GM18502 (cell line): ENCODE measurements around the gene SLC22A13.
"Not testable (repeated sequence)": the region's sequence is repeated elsewhere in the genome, so short reads cannot be mapped to it uniquely, and the experiment has no call there.

Experiments
- ATAC-seq: cut with Tn5 transposase; IDR thresholded peaks from one replicate; pipeline ENCODE4 v1.9.1; 2021; ENCODE audit warnings: mild to moderate bottlenecking; ENCODE audit not compliant: unreplicated experiment, poor library complexity

Gene SLC22A13

DNA sequence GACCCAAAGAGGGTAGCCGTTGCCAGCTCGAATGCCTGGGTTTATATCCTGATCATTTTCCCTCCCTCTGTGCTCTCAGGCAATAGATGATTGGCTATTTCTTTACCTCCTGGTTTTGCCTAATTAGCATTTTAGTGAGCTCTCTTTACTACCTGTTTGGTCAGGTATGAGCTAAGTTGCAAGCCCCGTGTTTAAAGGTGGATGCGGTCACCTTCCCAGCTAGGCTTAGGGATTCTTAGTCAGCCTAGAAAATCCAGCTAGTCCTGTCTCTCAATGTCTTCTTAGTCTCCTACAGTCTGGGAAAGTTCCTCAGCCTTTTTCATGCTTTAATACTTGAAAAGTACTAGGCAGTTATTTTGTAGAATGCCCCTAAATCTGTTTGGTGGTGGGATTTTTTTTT lies 31.4 kb downstream of the SLC22A13 start:
- not testable (repeated sequence) for ATAC-seq

DNA sequence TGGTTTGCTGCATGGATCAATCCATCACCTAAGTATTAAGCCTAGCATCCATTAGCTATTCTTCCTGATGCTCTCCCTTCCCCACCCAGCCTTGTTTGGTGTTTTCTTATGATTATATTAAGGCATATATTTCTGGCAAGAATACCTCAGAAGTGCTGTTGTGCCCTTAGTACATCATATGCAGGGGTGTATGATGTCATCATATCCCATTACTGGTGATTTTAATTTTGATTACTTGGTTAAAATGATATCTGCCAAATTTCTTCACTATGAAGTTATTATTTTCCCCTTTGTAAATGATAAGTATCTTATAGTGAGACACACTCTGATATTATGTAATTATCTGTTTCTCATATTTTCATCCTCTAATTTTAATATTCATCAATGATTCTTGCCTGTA lies 31.9 kb downstream of the SLC22A13 start:
- no peak for ATAC-seq

DNA sequence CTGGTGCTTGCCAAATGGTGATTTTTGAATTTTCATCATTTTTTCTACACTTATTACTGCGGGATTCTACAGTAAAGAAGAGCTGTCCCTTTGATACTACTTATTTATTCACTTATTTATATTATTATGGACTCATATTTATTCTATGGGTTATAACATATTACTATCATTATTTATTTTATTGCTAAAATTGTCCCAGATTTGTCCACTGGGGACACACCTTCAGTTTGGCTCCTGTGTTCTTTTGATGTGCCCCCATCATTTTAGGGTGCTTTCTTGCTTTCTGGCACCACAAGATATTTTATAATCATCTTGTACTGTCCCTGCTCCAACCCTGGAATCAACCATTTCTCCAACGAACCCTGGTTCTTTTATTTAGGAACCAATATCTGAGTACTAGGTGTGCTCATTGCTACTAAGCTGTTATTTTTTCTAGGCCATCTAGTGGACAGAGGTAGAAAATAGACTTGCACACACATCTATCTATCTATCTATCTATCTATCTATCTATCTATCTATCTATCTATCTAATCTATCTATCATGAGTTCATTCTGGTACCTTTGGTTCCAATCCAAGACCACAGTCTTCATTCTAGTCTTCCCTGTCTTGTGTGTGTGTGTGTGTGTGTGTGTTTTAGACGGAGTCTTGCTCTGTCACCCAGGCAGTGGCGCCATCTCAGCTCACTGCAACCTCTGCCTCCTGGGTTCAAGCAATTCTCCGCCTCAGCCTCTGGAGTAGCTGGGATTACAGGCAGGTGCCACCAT lies 32.5 kb downstream of the SLC22A13 start:
- ATAC-seq, result no peak

DNA sequence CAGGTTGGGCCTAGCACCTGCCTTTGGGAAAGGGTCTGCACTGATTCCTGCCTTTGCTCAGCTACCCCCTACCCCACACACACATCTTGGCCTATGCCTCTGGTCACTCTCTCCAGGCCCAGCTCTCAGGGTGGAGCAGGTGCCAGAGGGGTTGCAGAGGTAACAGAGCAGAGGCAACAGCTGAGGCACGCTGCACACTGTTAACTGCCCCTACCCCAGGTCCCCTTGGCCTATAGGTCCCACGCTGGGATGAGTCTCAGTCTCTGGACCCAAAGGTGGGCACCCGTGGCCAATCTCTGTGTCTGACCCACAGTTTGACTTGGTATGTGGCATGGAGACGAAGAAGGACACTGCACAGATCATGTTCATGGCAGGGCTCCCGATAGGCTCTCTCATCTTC lies 41.3 kb downstream of the SLC22A13 start:
- no peak for ATAC-seq

DNA sequence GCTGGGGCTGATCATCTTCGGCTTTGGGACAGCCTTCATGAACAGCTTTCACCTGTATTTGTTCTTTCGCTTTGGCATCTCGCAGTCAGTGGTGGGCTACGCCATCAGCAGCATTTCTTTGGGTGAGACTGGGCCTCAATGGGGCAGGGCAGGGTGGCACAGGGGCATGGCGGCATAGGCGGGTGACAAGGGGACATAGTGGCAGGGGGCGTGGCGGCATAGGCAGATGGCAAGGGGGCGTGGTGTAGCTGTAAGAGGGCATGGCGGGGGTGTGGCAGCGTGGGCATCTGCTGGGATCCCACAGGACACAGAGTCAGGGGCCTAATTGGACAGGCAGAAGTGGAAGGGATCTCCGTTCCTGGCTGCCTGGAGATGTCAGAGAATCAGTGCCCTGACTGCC lies 42.0 kb downstream of the SLC22A13 start:
- ATAC-seq, result no peak

DNA sequence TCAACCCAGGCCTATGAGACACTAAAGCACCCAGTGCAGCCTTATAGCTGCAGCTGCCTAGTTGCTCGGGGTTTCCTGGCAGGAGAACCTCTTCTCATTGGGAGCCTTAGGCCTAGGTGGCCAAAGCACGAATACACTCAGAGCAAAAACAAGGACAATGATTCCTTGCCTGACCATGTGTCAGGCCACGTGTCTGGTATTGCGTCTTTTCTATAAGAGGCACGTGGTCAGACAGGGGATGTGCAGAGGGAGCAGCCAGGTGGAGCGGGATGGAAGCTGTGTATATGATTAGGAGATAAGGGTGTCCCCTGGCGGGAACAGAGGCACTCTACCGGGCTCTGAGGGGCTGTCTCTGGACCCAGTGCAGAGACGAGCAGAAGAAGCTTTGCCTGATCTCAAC lies 42.8 kb downstream of the SLC22A13 start:
- ATAC-seq, result no peak

DNA sequence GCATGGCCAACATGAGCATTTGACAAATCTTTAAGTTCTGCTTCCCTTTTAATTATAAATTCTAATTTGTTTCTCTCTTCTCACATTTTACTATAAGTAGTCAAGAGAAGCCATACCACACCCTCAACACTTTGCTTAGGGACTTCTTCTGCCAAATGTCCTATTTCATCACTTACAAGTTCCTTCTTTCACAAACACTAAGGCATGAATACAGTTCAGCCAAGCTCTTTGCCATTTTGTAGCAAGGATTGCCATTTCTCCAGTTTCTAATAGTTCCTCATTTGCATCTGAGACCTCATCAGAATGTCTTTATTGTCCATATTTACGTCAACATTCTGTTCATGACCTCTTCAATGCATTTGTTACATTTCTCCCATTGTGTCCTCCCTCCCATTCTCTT lies 45.9 kb downstream of the SLC22A13 start:
- ATAC-seq, result no peak

DNA sequence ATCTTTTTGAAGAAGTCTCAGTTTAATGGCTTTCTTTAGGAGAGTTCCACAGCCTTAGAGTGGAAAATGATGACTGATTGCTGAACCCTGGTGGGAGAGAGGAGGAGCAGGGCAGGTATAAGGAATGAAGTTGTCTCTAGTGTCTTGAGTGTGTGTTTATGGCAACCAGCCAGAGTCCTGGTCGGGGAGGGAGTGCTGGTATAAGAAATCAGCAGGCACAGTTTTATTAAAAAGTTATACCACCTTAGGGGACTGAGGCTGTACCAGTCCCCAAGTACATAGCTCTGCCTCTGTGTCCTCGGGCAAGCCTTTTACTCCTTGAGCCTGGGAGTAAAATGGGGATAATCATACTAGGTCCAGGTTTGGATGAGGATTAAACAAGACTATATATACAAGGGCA lies 46.3 kb downstream of the SLC22A13 start:
- ATAC-seq, result no peak

DNA sequence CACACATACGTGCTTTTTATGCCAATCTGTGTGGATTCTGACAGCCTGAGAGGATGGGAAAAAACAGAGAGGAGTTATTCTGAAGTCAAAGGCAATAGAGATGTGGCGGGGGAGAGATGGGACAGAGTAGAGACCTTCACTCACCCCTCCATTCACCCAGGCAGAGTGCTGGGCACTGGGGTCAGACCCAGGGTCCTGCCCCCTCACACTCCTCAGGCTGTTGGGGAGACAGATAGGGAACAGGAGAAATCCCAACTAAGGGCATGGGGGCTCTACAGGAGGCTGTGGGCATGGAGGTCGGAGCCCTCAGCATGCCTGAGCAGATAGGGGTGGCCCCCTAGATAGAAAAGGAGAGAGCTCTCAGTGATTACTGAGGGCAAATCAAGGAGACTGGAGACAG lies 46.7 kb downstream of the SLC22A13 start:
- ATAC-seq, result no peak

DNA sequence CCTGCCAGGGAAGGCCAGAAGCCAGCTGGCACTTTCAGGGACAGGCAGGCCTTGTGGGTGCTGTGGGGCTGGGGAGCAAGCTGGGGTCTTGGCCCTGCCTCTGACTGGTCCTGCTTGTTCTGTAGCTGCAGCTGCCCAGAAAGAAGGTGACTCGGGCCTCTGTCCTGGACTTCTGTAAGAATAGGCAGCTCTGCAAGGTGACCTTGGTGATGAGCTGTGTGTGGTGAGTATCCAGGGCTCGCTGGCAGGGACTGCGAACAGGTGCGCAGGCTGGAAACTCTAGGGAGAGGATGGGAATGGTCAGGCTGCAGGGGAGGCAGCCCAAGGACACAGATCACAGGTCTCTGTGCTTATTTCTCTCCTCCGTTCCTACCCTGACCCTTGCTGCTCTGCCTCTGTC lies 47.7 kb downstream of the SLC22A13 start:
- no peak for ATAC-seq

DNA sequence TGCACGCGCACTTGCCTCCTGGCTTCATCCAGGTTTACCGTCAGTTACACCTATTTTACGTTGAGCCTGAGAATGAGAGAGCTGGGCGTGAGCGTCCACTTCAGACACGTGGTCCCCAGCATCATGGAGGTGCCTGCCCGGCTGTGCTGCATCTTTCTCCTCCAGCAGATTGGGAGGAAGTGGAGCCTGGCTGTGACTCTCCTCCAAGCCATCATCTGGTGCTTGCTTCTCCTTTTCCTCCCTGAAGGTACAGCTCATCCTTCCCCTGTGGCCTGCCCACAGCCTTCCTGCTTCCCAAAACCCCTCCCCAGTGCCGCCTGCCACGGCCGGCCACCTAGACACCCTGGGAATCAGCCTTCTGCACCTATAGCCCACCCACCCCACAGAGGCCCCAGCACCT lies 48.1 kb downstream of the SLC22A13 start:
- ATAC-seq, result no peak

DNA sequence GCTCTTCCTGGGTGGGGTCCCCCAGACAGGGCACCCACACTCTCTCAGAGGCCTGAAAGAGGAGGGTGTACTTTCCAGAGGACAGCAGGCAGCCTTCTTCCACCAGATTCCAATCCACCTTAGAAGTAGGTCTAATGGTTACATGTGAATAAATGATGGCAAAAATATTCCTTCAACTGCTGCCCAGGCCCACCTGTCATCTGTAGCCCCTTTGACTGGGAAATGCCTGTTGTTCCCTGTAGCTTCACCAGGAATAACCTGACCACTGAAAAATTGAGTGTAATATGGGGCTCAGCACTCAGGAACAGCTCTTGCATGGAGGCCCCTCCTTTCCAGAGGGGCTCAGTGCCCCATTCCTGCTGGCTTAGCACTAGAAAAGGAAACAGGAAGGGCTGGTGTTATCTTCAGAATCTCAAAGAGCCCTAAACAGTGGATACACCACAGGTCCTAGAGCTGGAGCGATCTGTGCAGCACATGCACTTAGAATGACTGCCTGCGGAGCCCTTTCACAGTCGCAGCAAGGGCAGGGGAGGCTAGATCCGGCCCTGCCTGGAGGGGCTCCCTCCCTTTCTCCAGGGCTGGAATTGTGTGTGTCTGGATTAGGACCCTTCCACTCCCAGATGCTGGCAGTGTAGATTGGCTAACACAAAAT lies 48.6 kb downstream of the SLC22A13 start:
- no peak for ATAC-seq

DNA sequence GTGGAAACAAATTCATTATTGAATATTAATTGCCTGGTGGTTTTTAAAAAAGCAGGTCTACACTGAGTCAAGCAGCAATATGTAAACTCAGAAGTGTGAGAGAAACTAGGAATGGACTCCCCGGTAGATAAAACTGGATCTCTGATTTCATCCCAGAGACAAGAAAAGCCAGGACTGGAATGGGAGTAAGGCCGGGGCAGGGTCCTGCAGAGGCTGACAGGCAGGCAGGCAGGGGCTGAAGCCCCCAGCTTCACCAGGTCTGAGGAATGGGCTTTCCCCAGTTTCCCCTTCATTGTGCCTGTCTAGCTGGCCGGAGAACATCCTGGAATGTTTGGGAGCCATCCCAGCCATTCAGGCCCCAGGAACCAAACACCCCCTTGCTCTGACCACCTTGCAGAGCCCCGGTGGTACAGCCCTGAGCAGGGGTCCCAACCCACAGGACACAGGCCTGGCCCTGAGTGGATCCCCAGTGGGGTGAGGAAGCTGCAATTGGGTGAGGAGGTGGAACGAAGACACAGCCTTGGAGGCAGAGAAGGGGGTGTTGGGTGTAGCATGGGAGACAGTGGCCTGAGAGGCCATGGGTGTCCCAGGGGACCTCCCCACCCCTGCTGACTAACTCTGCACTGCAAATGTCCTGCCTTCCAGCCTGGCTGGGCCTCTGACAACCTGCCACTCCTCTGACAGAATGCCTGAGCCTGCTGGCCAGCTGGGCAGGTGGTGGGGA lies 49.3 kb downstream of the SLC22A13 start:
- no peak for ATAC-seq

DNA sequence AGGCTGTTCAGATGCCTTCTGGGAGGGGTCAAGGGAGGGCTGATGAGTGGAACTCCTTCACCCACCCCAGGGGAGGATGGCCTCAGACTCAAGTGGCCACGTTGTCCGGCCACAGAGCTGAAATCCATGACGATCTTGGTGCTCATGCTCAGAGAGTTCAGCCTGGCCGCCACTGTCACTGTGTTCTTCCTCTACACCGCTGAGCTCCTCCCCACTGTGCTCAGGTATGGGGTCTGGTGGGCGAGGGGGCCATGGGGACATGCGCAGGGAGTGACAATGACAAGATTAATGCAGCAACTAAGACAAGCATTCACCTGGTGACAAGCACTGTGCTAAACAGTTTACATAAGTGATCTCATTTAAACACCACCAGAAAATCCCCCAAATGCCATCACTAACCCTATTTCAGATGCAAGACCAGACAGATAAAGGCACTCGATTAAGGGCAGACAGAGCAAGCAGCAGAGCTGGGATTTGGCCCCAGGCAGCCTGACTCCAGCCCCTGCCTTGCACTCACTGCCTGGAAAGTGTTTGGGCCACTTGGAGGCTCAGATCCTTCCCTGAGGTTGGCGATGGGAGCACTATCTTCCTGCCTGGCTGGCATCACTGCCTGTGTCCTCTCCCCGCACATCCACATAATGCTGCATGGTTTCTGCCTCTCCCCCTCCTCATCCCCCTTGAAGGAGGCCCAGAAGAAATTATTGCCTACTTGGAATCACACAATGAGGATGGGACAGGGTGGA lies 50.0 kb downstream of the SLC22A13 start:
- no peak for ATAC-seq

DNA sequence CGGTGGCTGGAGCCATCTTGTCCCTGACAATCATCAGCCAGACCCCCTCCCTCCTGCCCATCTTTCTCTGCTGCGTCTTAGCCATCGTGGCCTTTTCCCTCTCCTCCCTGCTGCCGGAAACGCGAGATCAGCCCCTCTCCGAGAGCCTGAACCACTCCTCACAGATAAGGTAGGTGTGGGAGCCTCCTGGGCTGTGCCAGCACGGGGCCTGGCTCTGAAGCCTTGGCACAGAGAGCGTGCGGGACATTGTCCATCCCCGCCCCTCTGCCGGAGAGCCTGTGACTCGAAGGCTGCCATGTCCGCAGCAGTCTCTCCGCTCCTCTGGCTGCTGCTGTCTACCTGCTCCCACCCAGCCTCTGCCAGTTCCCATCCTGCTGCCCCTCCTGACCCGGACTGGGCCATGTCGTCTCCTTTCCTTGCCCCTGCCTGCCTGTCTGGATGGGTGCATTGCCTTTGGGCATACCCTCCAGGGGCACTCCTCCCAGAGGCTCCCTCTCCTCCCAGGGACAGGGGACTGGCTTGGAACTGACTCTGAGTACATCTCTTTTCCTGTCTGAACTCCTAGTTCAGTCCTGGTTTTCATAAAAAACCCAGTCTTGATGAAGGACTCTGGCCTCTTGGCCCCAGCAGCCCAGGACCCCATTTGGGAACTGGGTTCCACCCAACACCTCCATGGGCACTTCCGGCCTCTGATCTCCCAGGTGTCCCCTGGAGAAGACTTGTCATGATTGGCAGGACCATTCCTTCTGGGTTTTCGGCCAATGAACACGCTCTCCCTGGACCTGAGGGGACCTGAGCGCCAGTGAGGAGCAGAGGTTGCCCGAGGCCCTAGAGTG lies 51.0 kb downstream of the SLC22A13 start:
- ATAC-seq, result no peak

DNA sequence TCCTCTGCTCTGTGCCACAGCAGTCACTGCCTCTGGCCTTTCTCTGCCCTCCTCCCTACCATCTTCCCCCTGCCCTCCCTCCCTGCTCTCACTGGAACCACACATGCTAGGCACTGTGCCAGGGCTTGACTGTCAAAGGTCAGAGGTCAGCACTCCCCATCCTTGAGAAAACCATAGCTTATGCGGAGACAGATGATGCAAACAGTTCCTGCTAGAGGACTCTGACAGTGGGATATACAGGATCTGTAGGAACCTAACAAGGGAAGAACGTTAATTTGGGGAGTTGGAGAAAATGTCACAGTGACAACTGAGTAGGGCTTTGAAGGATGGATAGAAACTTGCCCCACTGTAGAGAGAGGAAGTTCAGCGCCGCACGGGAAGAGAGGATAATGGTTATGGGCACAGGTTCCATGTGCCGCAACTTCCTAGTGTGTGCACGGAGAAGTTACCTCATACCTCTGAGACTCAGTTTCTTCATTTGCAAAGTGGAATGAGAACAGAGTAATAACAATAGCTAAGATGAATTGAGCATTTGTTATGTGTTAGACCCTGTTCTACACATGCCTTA lies 51.7 kb downstream of the SLC22A13 start:
- ATAC-seq, result no peak

DNA sequence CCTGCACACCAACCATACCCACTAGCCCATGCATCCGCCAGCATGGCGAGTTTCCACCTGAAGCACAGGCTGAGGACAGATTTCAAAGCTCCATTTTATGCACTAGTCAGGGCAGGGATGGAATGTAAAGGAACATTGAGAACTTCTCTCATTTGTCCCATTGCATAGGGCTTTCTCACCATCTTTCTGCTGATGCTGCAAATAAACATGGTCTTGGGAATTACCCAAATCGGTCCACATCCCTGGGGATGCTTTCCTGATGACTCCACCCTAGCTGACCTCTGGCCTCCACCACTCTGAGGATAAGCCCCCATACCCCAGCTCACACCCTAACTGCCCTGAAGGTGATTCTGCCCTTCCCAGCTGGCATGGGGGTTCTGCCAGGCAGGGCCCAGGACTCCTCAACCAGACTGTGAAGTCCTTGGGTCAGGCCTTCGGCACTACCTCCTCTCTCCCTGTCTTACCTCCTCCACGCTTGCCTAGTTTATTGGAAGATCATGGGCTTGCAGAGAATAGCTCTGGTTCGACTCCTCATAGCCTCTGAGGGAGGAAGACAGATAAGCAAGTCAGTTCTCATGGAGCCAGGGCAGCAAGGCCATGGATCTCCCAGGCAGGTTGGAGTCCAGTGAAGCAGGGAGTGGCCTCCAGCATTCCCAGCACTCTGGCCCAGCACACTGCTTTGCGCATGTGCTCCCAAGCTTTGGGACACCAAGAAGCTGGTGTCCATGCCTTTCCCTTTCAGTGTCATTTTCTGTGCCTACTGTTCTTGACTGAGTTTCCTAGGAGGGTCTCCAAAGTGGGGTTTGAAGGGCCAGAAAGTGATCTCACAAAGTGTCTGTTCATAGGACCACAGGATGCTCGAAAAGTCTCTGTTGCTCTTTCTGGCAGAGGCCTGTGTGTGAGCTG lies 53.4 kb downstream of the SLC22A13 start:
- ATAC-seq, result no peak

DNA sequence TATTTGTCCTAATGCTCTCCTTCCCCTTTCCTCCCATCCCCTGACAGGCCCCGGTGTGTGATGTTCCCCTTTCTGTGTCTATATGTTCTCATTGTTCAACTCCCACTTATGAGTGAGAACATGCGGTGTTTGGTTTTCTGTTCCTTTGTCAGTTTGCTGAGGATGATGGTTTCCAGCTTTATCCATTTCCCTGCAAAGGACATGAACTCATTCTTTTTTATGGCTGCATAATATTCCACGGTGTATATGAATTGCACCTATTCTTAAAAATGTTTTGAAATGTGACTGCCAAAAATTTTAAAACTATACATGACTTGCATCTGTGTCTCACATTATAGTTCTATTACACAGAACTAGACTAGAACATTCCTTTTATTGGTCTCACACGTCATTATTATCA lies 55.0 kb downstream of the SLC22A13 start:
- ATAC-seq, result not testable (repeated sequence)

DNA sequence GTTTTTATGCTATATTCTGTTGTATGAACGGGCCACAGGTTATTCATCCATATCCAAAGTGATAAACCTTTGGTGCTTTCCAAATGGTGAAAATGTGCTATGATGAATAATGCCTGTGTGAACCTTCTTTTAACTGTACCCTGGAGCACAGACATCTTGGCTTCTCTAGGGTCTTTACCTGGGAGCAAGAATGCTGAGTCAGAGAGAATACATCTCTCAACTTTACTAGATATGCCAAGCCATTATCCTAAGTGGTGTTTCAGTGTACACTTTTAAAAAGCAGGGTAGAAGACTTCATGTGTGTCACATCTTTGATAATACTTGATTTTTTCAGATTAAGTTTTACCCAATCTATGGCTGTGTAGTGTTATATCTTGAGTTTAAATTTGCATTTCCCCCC lies 57.4 kb downstream of the SLC22A13 start:
- ATAC-seq, result no peak
